ENCODE data around the gene APELA.

GRCh38 chr4:164918956-164919355 lies 42.0 kb downstream of the APELA start:
- no peak for TF ChIP-seq PKNOX1 (IDR thresholded peaks at IDR 0.05)
- no peak for TF ChIP-seq BHLHE40 (IDR thresholded peaks at IDR 0.05; ENCODE audit: borderline replicate concordance)
- no peak for TF ChIP-seq FOXM1 (IDR thresholded peaks at IDR 0.05; ENCODE audit: borderline replicate concordance)
- no peak for TF ChIP-seq CTBP1 (IDR thresholded peaks at IDR 0.05; ENCODE audit: borderline replicate concordance)
- no peak for TF ChIP-seq HDGF (IDR thresholded peaks at IDR 0.05; ENCODE audit: borderline replicate concordance)
- no peak for TF ChIP-seq LEF1 (IDR thresholded peaks at IDR 0.05; ENCODE audit: borderline replicate concordance)
- TF ChIP-seq SUZ12 (IDR thresholded peaks at IDR 0.05) = no peak
- TF ChIP-seq TARDBP (IDR thresholded peaks at IDR 0.05) = no peak
- no peak for TF ChIP-seq ELF4 (IDR thresholded peaks at IDR 0.05)
- no peak for TF ChIP-seq SP1 (IDR thresholded peaks at IDR 0.05)
- no peak for TF ChIP-seq FOXK2 (IDR thresholded peaks at IDR 0.05)
- no peak for TF ChIP-seq L3MBTL2 (conservative IDR thresholded peaks at IDR 0.05)
- no peak for TF ChIP-seq FOXA1 (IDR thresholded peaks at IDR 0.05)
- no peak for TF ChIP-seq NFRKB (IDR thresholded peaks at IDR 0.05)

Measured in HEK293T (cell line).